Lower leg skin (tissue), 3 donors: ENCODE data around the gene CAMK2A.

Experiments used
- POLR2A ChIP-seq, 2 donors: fragments of 450-650 bp; IDR thresholded peaks; one replicate each; pipeline ENCODE4 v1.6.1; 2016 to 2017; ENCODE audit warnings: antibody characterized with exemption in 2 of 2, mild to moderate bottlenecking in 1 of 2, moderate library complexity in 1 of 2
- TF ChIP-seq, protein P1 (sequence below), 3 donors: fragments of 450-650 bp; IDR thresholded peaks; one replicate each; pipeline ENCODE4 v1.5.1; 2016; ENCODE audit warnings: antibody characterized with exemption in 3 of 3, mild to moderate bottlenecking in 3 of 3, moderate library complexity in 2 of 3

DNA sequence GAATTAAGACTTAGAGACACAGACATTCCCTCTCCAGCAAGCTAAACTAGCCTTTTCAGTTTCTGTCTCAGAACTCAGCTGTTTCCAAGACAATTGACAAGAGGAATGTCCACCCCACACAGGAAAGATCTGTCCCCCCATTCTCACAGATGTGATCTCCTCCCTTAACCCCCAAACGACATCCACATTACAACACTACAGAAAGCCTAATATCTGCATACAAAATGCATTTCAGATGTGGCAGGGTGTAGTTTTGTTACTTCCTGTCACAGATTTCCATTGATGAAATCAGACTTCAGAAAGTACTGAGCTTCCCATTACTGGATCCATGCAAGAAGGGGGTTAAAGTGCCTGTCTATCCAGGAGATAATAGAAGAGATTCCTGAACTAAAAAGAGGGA, 16.0 kb upstream of the CAMK2A start:
- TF ChIP-seq, protein P1, sequence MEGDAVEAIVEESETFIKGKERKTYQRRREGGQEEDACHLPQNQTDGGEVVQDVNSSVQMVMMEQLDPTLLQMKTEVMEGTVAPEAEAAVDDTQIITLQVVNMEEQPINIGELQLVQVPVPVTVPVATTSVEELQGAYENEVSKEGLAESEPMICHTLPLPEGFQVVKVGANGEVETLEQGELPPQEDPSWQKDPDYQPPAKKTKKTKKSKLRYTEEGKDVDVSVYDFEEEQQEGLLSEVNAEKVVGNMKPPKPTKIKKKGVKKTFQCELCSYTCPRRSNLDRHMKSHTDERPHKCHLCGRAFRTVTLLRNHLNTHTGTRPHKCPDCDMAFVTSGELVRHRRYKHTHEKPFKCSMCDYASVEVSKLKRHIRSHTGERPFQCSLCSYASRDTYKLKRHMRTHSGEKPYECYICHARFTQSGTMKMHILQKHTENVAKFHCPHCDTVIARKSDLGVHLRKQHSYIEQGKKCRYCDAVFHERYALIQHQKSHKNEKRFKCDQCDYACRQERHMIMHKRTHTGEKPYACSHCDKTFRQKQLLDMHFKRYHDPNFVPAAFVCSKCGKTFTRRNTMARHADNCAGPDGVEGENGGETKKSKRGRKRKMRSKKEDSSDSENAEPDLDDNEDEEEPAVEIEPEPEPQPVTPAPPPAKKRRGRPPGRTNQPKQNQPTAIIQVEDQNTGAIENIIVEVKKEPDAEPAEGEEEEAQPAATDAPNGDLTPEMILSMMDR (IDR thresholded peaks at IDR 0.05) = no peak
- no peak for TF ChIP-seq POLR2A (IDR thresholded peaks at IDR 0.05)
